Measurements from ENCODE around the gene SCARB1. TPM values are rescaled to one million over a fixed set of nuclear protein-coding genes. Genes with fewer than 3 reads are reported as not detected.
"Not testable (repeated sequence)": the region's sequence is repeated elsewhere in the genome, so short reads cannot be mapped to it uniquely, and the experiment has no call there.

SCARB1 gene
- total and polyA plus RNA-seq, 5 donors from 2014 or later, result 0.52 to 1.2 (median 0.75) TPM

- ATAC-seq (ENCODE audit: low read depth in 2 of 2) (no peak), DNase-seq (no peak)
- Mint-ChIP-seq H3K27ac (no peak overlapping the region), H3K4me3 (no peak overlapping the region), H3K27me3 (peaks cover 31% of the 10 kb centered on the region), H3K4me1 (peaks cover 4 to 14% (median 9%) of the 10 kb centered on the region in 4 donors), H3K9me3 (no peaks in the 10 kb centered on the region), H3K36me3 (no peaks in the 10 kb centered on the region)
- no peak overlapping the region for H3K27ac ChIP-seq (ENCODE audit: insufficient read depth, low read length, poor library complexity, severe bottlenecking)
- H3K36me3 ChIP-seq (ENCODE audit: control insufficient read depth, insufficient read depth, low read length), result no peaks in the 10 kb centered on the region
- H3K27me3 ChIP-seq (ENCODE audit: control insufficient read depth, insufficient read depth, low read length), result no peaks in the 10 kb centered on the region
- H3K4me1 ChIP-seq (ENCODE audit: control insufficient read depth, insufficient read depth, low read length, poor library complexity, severe bottlenecking), result peaks cover 6% of the 10 kb centered on the region
- H3K9me3 ChIP-seq (ENCODE audit: control insufficient read depth in 2 of 2, low read length in 2 of 2), result no peaks in the 10 kb centered on the region
- H3K4me3 ChIP-seq (ENCODE audit: low read depth, low read length), result no peak overlapping the region
Measured at GRCh38 chr12:124893792-124894516, 30.3 kb upstream of the SCARB1 start.

- peaks cover 0 to 3% (median 0%) of the 10 kb centered on the region in 4 donors for H3K4me1 Mint-ChIP-seq
- Histone ChIP-seq H3K27ac (ENCODE audit: insufficient read depth, low read length, poor library complexity, severe bottlenecking) (no peak overlapping the region), H3K36me3 (ENCODE audit: control insufficient read depth, insufficient read depth, low read length) (no peaks in the 10 kb centered on the region), H3K4me1 (ENCODE audit: control insufficient read depth, insufficient read depth, low read length, poor library complexity, severe bottlenecking) (no peaks in the 10 kb centered on the region), H3K4me3 (ENCODE audit: low read depth, low read length) (no peak overlapping the region), H3K27me3 (ENCODE audit: control insufficient read depth, insufficient read depth, low read length) (no peaks in the 10 kb centered on the region), H3K9me3 (ENCODE audit: control insufficient read depth in 2 of 2, low read length in 2 of 2) (no peaks in the 10 kb centered on the region)
- peaks cover 0 to 1% (median 0%) of the 10 kb centered on the region in 7 donors for H3K9me3 Mint-ChIP-seq
- no peaks in the 10 kb centered on the region for H3K36me3 Mint-ChIP-seq
- H3K27ac Mint-ChIP-seq, result no peak overlapping the region
- H3K27me3 Mint-ChIP-seq, result peaks cover 8% of the 10 kb centered on the region
- ATAC-seq (ENCODE audit: low read depth in 2 of 2), result no peak
- no peak for DNase-seq
- no peak overlapping the region for H3K4me3 Mint-ChIP-seq
Measured at GRCh38 chr12:124888260-124888659, 24.6 kb upstream of the SCARB1 start.

GRCh38 chr12:124887766-124888165 lies 24.1 kb upstream of the SCARB1 start:
- not testable (repeated sequence) for H3K4me3 ChIP-seq (ENCODE audit: low read depth, low read length); H3K4me3 Mint-ChIP-seq; H3K27ac ChIP-seq (ENCODE audit: insufficient read depth, low read length, poor library complexity, severe bottlenecking); H3K36me3 ChIP-seq (ENCODE audit: control insufficient read depth, insufficient read depth, low read length); H3K4me1 Mint-ChIP-seq; ATAC-seq (ENCODE audit: low read depth in 2 of 2); DNase-seq; H3K36me3 Mint-ChIP-seq; H3K9me3 ChIP-seq (ENCODE audit: control insufficient read depth in 2 of 2, low read length in 2 of 2); H3K4me1 ChIP-seq (ENCODE audit: control insufficient read depth, insufficient read depth, low read length, poor library complexity, severe bottlenecking); H3K27ac Mint-ChIP-seq; H3K27me3 ChIP-seq (ENCODE audit: control insufficient read depth, insufficient read depth, low read length); H3K9me3 Mint-ChIP-seq; H3K27me3 Mint-ChIP-seq

- peaks cover 5% of the 10 kb centered on the region for H3K27me3 Mint-ChIP-seq
- Histone ChIP-seq H3K4me3 (ENCODE audit: low read depth, low read length) (no peak overlapping the region), H3K27me3 (ENCODE audit: control insufficient read depth, insufficient read depth, low read length) (no peaks in the 10 kb centered on the region), H3K9me3 (ENCODE audit: control insufficient read depth in 2 of 2, low read length in 2 of 2) (no peaks in the 10 kb centered on the region), H3K36me3 (ENCODE audit: control insufficient read depth, insufficient read depth, low read length) (no peaks in the 10 kb centered on the region), H3K4me1 (ENCODE audit: control insufficient read depth, insufficient read depth, low read length, poor library complexity, severe bottlenecking) (peaks cover 5% of the 10 kb centered on the region), H3K27ac (ENCODE audit: insufficient read depth, low read length, poor library complexity, severe bottlenecking) (no peak overlapping the region)
- H3K27ac Mint-ChIP-seq, result peak overlapping the region in 1 of 3 donors; percentile 62
- H3K4me3 Mint-ChIP-seq, result no peak overlapping the region
- DNase-seq (no peak), ATAC-seq (ENCODE audit: low read depth in 2 of 2) (no peak)
- peaks cover 0 to 1% (median 0%) of the 10 kb centered on the region in 7 donors for H3K9me3 Mint-ChIP-seq
- H3K36me3 Mint-ChIP-seq, result no peaks in the 10 kb centered on the region
- H3K4me1 Mint-ChIP-seq, result peaks cover 0 to 7% (median 0%) of the 10 kb centered on the region in 4 donors
Measured at GRCh38 chr12:124884587-124885438, 21.1 kb upstream of the SCARB1 start.

GRCh38 chr12:124883263-124884130 lies 19.8 kb upstream of the SCARB1 start:
- Histone ChIP-seq H3K27me3 (ENCODE audit: control insufficient read depth, insufficient read depth, low read length) (no peaks in the 10 kb centered on the region), H3K36me3 (ENCODE audit: control insufficient read depth, insufficient read depth, low read length) (no peaks in the 10 kb centered on the region), H3K27ac (ENCODE audit: insufficient read depth, low read length, poor library complexity, severe bottlenecking) (no peak overlapping the region), H3K9me3 (ENCODE audit: control insufficient read depth in 2 of 2, low read length in 2 of 2) (no peaks in the 10 kb centered on the region), H3K4me1 (ENCODE audit: control insufficient read depth, insufficient read depth, low read length, poor library complexity, severe bottlenecking) (peaks cover 5% of the 10 kb centered on the region), H3K4me3 (ENCODE audit: low read depth, low read length) (no peak overlapping the region)
- DNase-seq, result no peak
- no peaks in the 10 kb centered on the region for H3K36me3 Mint-ChIP-seq
- H3K27ac Mint-ChIP-seq, result no peak overlapping the region
- H3K4me1 Mint-ChIP-seq, result peaks cover 0 to 7% (median 0%) of the 10 kb centered on the region in 4 donors
- H3K27me3 Mint-ChIP-seq, result peaks cover 11% of the 10 kb centered on the region
- H3K9me3 Mint-ChIP-seq, result peaks cover 0 to 1% (median 0%) of the 10 kb centered on the region in 7 donors
- peak overlapping the region in 1 of 4 donors; percentile 61 for H3K4me3 Mint-ChIP-seq
- no peak for ATAC-seq (ENCODE audit: low read depth in 2 of 2)

- H3K27ac ChIP-seq (ENCODE audit: insufficient read depth, low read length, poor library complexity, severe bottlenecking), result no peak overlapping the region
- no peak for ATAC-seq (ENCODE audit: low read depth in 2 of 2)
Measured at GRCh38 chr12:124881123-124881522, 17.5 kb upstream of the SCARB1 start.

GRCh38 chr12:124880335-124880734 lies 16.7 kb upstream of the SCARB1 start:
- not testable (repeated sequence) for H3K9me3 ChIP-seq (ENCODE audit: control insufficient read depth in 2 of 2, low read length in 2 of 2); H3K4me1 Mint-ChIP-seq; H3K4me1 ChIP-seq (ENCODE audit: control insufficient read depth, insufficient read depth, low read length, poor library complexity, severe bottlenecking); H3K36me3 Mint-ChIP-seq; H3K27ac Mint-ChIP-seq; DNase-seq; H3K36me3 ChIP-seq (ENCODE audit: control insufficient read depth, insufficient read depth, low read length); ATAC-seq (ENCODE audit: low read depth in 2 of 2); H3K27ac ChIP-seq (ENCODE audit: insufficient read depth, low read length, poor library complexity, severe bottlenecking); H3K4me3 ChIP-seq (ENCODE audit: low read depth, low read length); H3K27me3 ChIP-seq (ENCODE audit: control insufficient read depth, insufficient read depth, low read length); H3K4me3 Mint-ChIP-seq; H3K9me3 Mint-ChIP-seq
- peaks cover 16% of the 10 kb centered on the region for H3K27me3 Mint-ChIP-seq

More at GRCh38 chr12:124881123-124881522, 17.5 kb upstream of the SCARB1 start:
- H3K4me3 ChIP-seq (ENCODE audit: low read depth, low read length), result no peak overlapping the region
- H3K36me3 Mint-ChIP-seq, result no peaks in the 10 kb centered on the region
- H3K27me3 ChIP-seq (ENCODE audit: control insufficient read depth, insufficient read depth, low read length), result no peaks in the 10 kb centered on the region
- no peak overlapping the region for H3K4me3 Mint-ChIP-seq
- H3K9me3 ChIP-seq (ENCODE audit: control insufficient read depth in 2 of 2, low read length in 2 of 2), result no peaks in the 10 kb centered on the region
- peak in 1 of 3 donors; percentile 21 for DNase-seq
- H3K4me1 ChIP-seq (ENCODE audit: control insufficient read depth, insufficient read depth, low read length, poor library complexity, severe bottlenecking), result peaks cover 5% of the 10 kb centered on the region
- H3K36me3 ChIP-seq (ENCODE audit: control insufficient read depth, insufficient read depth, low read length), result no peaks in the 10 kb centered on the region
- peaks cover 0 to 1% (median 0%) of the 10 kb centered on the region in 7 donors for H3K9me3 Mint-ChIP-seq
- H3K27me3 Mint-ChIP-seq, result peaks cover 16% of the 10 kb centered on the region
- H3K4me1 Mint-ChIP-seq, result peaks cover 0 to 7% (median 0%) of the 10 kb centered on the region in 4 donors
- peak overlapping the region in 1 of 3 donors; percentile 58 for H3K27ac Mint-ChIP-seq
